Measurements from ENCODE around the gene PRR30. TPM values are rescaled to one million over a fixed set of nuclear protein-coding genes. Genes with fewer than 3 reads are reported as not detected.

The PRR30 gene
- total RNA-seq, 1 experiment from 2014 or later: not detected

- no peak for DNase-seq (ENCODE audit: low read depth)
Measured at GRCh38 chr2:27154488-27154887, 15.3 kb upstream of the PRR30 start.

- DNase-seq (ENCODE audit: low read depth): peak; percentile 10
Measured at GRCh38 chr2:27152796-27153464, 13.7 kb upstream of the PRR30 start.

- DNase-seq (ENCODE audit: low read depth): no peak
Measured at GRCh38 chr2:27152102-27152795, 13.0 kb upstream of the PRR30 start.

GRCh38 chr2:27150639-27151230 lies 11.5 kb upstream of the PRR30 start:
- no peak for DNase-seq (ENCODE audit: low read depth)

- DNase-seq (ENCODE audit: low read depth): no peak
Measured at GRCh38 chr2:27149570-27150405, 10.6 kb upstream of the PRR30 start.

- no peak for DNase-seq (ENCODE audit: low read depth)
Measured at GRCh38 chr2:27148801-27149439, 9.7 kb upstream of the PRR30 start, which contains the start of gene TCF23. Gene TCF23, plus strand, starts transcription at chr2:27149004. Its CDS starts 130 bp downstream, at chr2:27149134.

- DNase-seq (ENCODE audit: low read depth): no peak
Measured at GRCh38 chr2:27147935-27148334, 8.7 kb upstream of the PRR30 start.

- no peak for DNase-seq (ENCODE audit: low read depth)
Measured at GRCh38 chr2:27145682-27146081, 6.5 kb upstream of the PRR30 start.

GRCh38 chr2:27143285-27143684 lies 4.1 kb upstream of the PRR30 start:
- DNase-seq (ENCODE audit: low read depth): no peak

GRCh38 chr2:27138111-27138510 lies 1.1 kb downstream of the PRR30 start:
- no peak for DNase-seq (ENCODE audit: low read depth)

- no peak for DNase-seq (ENCODE audit: low read depth)
Measured at GRCh38 chr2:27137322-27137935, 1.8 kb downstream of the PRR30 start.

GRCh38 chr2:27136751-27137150 lies 2.5 kb downstream of the PRR30 start:
- DNase-seq (ENCODE audit: low read depth): no peak

- DNase-seq (ENCODE audit: low read depth): no peak
Measured at GRCh38 chr2:27135478-27135955, 3.7 kb downstream of the PRR30 start.

- DNase-seq (ENCODE audit: low read depth): no peak
Measured at GRCh38 chr2:27134781-27135477, 4.3 kb downstream of the PRR30 start.

GRCh38 chr2:27133905-27134780 lies 5.1 kb downstream of the PRR30 start, which contains the start of gene PREB:
Gene PREB, minus strand, starts transcription at chr2:27134636. Its CDS starts 215 bp downstream, at chr2:27134421.
- DNase-seq (ENCODE audit: low read depth): peak; percentile 92

GRCh38 chr2:27133195-27133875 lies 5.9 kb downstream of the PRR30 start:
- DNase-seq (ENCODE audit: low read depth): no peak

- DNase-seq (ENCODE audit: low read depth): peak; percentile 10
Measured at GRCh38 chr2:27131429-27131828, 7.8 kb downstream of the PRR30 start.

GRCh38 chr2:27130396-27130795 lies 8.8 kb downstream of the PRR30 start:
- no peak for DNase-seq (ENCODE audit: low read depth)
